Astrocyte of the spinal cord (primary cell): Measurements from ENCODE around the gene ZFHX3.

ENCODE experiments used
- DNase-seq: peaks from one replicate; pipeline ENCODE4 v3.0.0; 2011; ENCODE audit warnings: low read depth, low spot score
- H3K4me3 ChIP-seq: 2 replicates; pipeline ENCODE4 v1.5.1; 2011; ENCODE audit warnings: low read depth, mild to moderate bottlenecking, low read length, moderate library complexity
- CTCF ChIP-seq: IDR thresholded peaks from 2 replicates; pipeline ENCODE4 v1.5.1; 2012; ENCODE audit warnings: low read depth, mild to moderate bottlenecking, low read length, inconsistent platforms
- in situ Hi-C: cut with HindIII; loops from 2 replicates; pipeline ENCODE4 v1.10.0; 2017; ENCODE audit warnings: low sequenced_read_pairs

Gene ZFHX3

GRCh38 chr16:72947379-72948237, 100.3 kb downstream of the ZFHX3 start:
- no peak for TF ChIP-seq CTCF
- in situ Hi-C loops: no loop called here

GRCh38 chr16:72946474-72947194, 101.3 kb downstream of the ZFHX3 start:
- in situ Hi-C loops: no loop called here
- no peak overlapping the region for H3K4me3 ChIP-seq
- TF ChIP-seq CTCF: no peak
- no peak for DNase-seq

More at GRCh38 chr16:72947379-72948237, 100.3 kb downstream of the ZFHX3 start:
- no peak for DNase-seq
- no peak overlapping the region for H3K4me3 ChIP-seq

GRCh38 chr16:72946063-72946462, 101.9 kb downstream of the ZFHX3 start:
- DNase-seq: no peak
- H3K4me3 ChIP-seq: no peak overlapping the region
- in situ Hi-C loops: no loop called here
- TF ChIP-seq CTCF: no peak

GRCh38 chr16:72945611-72946010, 102.3 kb downstream of the ZFHX3 start:
- DNase-seq: no peak
- in situ Hi-C loops: no loop called here
- no peak overlapping the region for H3K4me3 ChIP-seq
- no peak for TF ChIP-seq CTCF

GRCh38 chr16:72944757-72945485, 103.0 kb downstream of the ZFHX3 start:
- TF ChIP-seq CTCF: no peak
- no peak for DNase-seq
- H3K4me3 ChIP-seq: no peak overlapping the region
- in situ Hi-C loops: no loop called here

GRCh38 chr16:72942021-72942420, 105.9 kb downstream of the ZFHX3 start:
- DNase-seq: no peak
- no peak overlapping the region for H3K4me3 ChIP-seq
- TF ChIP-seq CTCF: no peak
- in situ Hi-C loops: no loop called here
